Neutrophil (primary cell): ENCODE data around the gene PRLR.

Experiments used
- H3K27ac ChIP-seq: fragments of 200-600 bp; sonication (generic); 2 replicates; pipeline ENCODE4 v1.5.1; 2016; ENCODE audit warnings: mild to moderate bottlenecking, moderate library complexity
- H3K27me3 ChIP-seq: fragments of 200-600 bp; sonication (generic); 2 replicates; pipeline ENCODE4 v1.6.0; 2016; ENCODE audit warnings: mild to moderate bottlenecking
- H3K36me3 ChIP-seq: fragments of 200-600 bp; sonication (generic); 2 replicates; pipeline ENCODE4 v1.5.1; 2017
- H3K4me1 ChIP-seq, 2 experiments: fragments of 200-600 bp in 1 of 2; sonication (generic) in 1 of 2; 1 replicate in 1 of 2; 2 replicates in 1 of 2; pipeline versions ENCODE4 v1.5.1 to v1.6.1; 2013 to 2016; ENCODE audit warnings: low read depth in 1 of 2, low read length in 1 of 2, mild to moderate bottlenecking in 1 of 2, moderate library complexity in 1 of 2; ENCODE audit not compliant: control insufficient read depth in 1 of 2, insufficient read depth in 1 of 2
- H3K4me3 ChIP-seq, 2 experiments: fragments of 200-600 bp in 1 of 2; sonication (generic) in 1 of 2; 1 replicate in 1 of 2; 2 replicates in 1 of 2; pipeline ENCODE4 v1.5.1; 2013 to 2016; ENCODE audit warnings: low read depth in 1 of 2, low read length in 1 of 2, mild to moderate bottlenecking in 1 of 2, moderate library complexity in 1 of 2
- H3K9me3 ChIP-seq: fragments of 200-600 bp; sonication (generic); 2 replicates; pipeline ENCODE4 v1.5.1; 2016
- TF ChIP-seq, protein P1 (sequence below): fragments of 200-600 bp; sonication (generic); IDR thresholded peaks from 2 replicates; pipeline ENCODE4 v1.5.1; 2016; ENCODE audit warnings: antibody characterized with exemption

The PRLR gene

DNA sequence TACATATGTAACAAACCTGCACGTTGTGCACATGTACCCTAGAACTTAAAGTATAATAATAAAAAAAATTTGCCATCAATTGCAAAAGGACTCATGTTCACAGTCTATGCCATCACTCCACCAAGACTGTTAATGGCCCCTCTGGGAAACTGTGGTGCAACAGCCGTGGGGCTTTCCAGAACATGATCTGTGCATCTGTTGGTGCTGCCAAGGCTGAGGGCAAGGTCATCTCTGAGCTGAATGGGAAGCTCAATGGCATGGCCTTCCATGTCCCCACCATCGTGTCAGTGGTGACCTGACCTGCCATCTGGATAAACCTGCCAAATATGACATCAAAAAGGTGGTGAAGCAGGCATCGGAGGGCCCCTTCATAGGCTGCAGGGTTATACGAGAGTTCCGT is 149.2 kb downstream of the PRLR start:
- Histone ChIP-seq H3K9me3 (no peaks in the 10 kb centered on the region), H3K36me3 (no peaks in the 10 kb centered on the region), H3K27me3 (no peaks in the 10 kb centered on the region), H3K27ac (no peak overlapping the region), H3K4me3 (no peak overlapping the region), H3K4me1 (no peaks in the 10 kb centered on the region)
- TF ChIP-seq, protein P1, sequence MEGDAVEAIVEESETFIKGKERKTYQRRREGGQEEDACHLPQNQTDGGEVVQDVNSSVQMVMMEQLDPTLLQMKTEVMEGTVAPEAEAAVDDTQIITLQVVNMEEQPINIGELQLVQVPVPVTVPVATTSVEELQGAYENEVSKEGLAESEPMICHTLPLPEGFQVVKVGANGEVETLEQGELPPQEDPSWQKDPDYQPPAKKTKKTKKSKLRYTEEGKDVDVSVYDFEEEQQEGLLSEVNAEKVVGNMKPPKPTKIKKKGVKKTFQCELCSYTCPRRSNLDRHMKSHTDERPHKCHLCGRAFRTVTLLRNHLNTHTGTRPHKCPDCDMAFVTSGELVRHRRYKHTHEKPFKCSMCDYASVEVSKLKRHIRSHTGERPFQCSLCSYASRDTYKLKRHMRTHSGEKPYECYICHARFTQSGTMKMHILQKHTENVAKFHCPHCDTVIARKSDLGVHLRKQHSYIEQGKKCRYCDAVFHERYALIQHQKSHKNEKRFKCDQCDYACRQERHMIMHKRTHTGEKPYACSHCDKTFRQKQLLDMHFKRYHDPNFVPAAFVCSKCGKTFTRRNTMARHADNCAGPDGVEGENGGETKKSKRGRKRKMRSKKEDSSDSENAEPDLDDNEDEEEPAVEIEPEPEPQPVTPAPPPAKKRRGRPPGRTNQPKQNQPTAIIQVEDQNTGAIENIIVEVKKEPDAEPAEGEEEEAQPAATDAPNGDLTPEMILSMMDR = no peak

DNA sequence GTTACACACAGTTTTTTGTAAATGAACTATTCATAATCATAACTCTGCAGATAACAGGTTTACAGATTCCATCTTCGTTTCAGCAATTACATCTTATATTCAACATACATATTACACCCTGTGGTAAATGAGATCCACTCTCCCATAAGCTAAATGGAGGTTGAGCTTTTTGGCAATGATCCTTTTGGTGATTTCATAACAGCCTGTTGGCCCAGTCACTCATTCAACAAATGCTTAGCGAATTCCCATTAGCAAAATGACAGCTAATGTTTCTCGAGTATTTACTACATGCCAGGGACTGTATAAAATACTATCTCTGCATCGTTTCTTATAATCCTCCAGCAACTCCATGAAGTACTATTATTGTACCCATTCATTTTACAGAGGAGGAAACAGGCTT is 157.1 kb downstream of the PRLR start:
- TF ChIP-seq, protein P1 = no peak
- no peak overlapping the region for H3K27ac ChIP-seq
- no peaks in the 10 kb centered on the region for H3K4me1 ChIP-seq
- no peaks in the 10 kb centered on the region for H3K27me3 ChIP-seq
- no peaks in the 10 kb centered on the region for H3K9me3 ChIP-seq
- no peak overlapping the region for H3K4me3 ChIP-seq
- no peaks in the 10 kb centered on the region for H3K36me3 ChIP-seq

DNA sequence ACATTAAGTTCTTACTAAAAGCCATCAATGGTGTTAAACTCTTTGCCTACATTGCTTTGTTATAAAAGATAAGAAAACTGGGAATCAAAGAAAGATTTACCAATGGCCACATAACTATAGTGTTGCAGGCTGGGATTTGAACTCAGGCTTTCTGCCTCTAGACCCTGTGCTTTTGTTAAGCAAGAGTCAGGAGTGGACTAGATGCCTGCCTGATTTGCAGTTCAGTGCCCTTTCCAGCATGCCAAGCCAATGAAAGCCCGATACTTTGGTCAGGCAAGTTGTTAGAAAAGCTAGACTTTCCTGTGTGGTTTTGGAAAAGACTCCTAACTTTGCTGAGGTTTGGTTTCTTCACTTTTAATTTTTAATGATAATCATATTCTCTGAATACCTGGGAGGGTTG is 161.1 kb downstream of the PRLR start:
- no peaks in the 10 kb centered on the region for H3K4me1 ChIP-seq
- TF ChIP-seq, protein P1 = no peak

DNA sequence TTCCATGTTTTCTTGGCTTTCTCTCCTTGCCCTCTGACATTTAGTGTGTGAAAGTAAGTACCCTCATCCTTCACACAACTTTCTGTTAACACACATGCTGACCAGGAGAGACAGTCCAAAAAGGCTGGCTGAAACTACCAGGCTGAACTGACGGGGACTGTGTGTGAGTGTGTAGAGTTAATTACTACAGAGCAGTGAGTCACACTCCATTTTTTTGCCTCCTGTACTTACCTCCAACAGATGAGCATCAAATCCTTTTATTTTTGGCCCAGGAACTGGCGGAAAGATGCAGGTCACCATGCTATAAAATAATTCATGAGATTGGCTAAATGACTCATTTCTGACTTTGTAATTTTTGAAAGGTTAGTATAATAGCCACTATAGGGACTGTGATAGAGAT is 162.3 kb downstream of the PRLR start:
- Histone ChIP-seq H3K27me3 (no peaks in the 10 kb centered on the region), H3K4me1 (no peaks in the 10 kb centered on the region), H3K27ac (no peak overlapping the region), H3K36me3 (no peaks in the 10 kb centered on the region), H3K9me3 (no peaks in the 10 kb centered on the region), H3K4me3 (no peak overlapping the region)
- TF ChIP-seq, protein P1 = no peak

More for the DNA sequence above, 161.1 kb downstream of the PRLR start:
- H3K9me3 ChIP-seq = no peaks in the 10 kb centered on the region
- H3K27ac ChIP-seq = no peak overlapping the region
- no peak overlapping the region for H3K4me3 ChIP-seq
- H3K27me3 ChIP-seq = no peaks in the 10 kb centered on the region
- H3K36me3 ChIP-seq = no peaks in the 10 kb centered on the region

DNA sequence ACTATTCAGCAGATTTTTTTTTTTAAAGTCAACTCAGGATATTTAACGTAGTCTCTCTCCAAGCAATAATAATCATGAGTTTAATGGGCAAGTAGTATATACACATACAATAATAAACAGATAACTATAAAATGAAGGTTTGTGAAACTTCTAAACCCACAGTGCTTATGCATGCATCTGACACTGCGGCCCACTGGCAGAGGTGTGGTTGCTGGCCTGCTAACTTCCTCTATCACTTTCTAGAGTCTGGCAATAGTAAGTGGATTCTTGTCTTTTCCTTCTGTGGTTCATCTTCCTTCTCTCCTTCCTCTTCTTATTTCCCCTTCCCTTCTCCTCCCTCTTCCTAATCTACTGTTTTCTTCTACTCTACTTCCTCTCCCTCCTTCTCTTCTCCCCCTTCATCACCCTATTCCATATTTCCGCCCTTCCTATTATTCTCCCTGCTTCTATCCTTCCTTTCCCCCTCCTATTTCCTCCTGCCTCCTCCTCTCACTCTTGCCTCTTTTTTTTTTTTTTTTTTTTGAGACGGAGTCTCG is 164.0 kb downstream of the PRLR start:
- Histone ChIP-seq H3K36me3 (no peaks in the 10 kb centered on the region), H3K27me3 (no peaks in the 10 kb centered on the region), H3K4me1 (no peaks in the 10 kb centered on the region), H3K9me3 (no peaks in the 10 kb centered on the region), H3K27ac (no peak overlapping the region), H3K4me3 (no peak overlapping the region)
- TF ChIP-seq, protein P1 = no peak

DNA sequence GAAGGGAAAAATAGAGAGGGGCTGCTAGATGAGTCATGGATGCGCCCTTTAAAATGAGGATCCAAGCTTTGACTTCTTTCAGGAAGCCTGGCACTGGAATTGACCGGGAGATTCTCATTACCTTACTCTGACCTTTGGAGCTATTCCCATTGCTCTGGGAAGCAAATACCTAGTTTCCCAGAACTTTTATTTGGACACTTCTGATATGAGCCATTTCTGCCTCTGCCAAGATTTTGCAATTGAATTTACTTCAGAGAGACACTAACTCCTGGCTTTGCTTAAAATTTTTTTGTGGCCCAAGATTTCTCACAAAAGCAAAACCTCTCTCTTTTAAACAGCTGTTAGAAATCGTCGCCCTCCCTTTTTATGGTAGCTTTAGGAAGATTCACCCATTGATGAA is 166.9 kb downstream of the PRLR start:
- TF ChIP-seq, protein P1 = no peak
- Histone ChIP-seq H3K36me3 (no peaks in the 10 kb centered on the region), H3K4me1 (no peaks in the 10 kb centered on the region), H3K4me3 (no peak overlapping the region), H3K9me3 (no peaks in the 10 kb centered on the region), H3K27ac (no peak overlapping the region), H3K27me3 (no peaks in the 10 kb centered on the region)
